Measurements from ENCODE around the gene CORO2B.

- TF ChIP-seq CTCF (conservative IDR thresholded peaks at IDR 0.05) (no peak), EZH2 (IDR thresholded peaks at IDR 0.05; ENCODE audit: low read depth) (no peak)
Measured at GRCh38 chr15:68707386-68707785, 128.6 kb downstream of the CORO2B start.

All from PC-9 (cell line).